ENCODE results near the gene AATK.

Gene AATK

DNA sequence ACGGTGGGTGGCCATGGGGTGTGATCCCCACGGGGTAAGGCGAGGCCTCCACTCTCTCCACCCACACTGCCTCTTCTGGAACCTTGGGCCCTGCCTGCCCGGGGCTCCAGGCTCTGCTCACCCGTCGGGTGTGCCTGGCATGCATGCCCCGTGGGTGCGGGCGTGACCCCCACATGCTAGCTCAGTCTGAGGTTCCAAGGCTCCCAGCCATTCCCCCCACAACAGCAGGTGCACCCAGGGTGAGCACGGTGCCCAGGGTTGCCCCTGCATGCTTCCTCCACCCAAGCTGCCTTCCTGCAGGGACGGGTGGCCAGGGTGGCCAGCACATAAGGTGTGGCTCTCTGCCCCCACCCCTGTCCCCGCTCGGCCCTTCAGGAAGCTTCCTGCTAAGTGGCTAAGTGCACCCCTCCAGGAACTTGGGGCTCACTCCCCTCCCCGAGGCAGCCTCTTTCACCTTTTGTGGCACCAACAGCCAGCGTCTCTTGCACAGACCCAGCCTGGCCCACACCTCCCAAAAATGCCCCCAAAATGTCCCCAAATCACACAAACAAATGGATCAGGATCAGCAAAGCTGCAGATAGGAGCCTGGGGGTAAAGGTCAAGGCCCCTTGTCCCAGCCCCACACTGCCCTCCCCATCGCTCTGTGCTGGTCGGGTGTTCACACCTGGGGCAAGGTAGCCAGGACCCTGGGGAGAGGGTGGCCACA lies 22.2 kb downstream of the AATK start:
- no peak for DNase-seq (ENCODE audit: low spot score)

DNA sequence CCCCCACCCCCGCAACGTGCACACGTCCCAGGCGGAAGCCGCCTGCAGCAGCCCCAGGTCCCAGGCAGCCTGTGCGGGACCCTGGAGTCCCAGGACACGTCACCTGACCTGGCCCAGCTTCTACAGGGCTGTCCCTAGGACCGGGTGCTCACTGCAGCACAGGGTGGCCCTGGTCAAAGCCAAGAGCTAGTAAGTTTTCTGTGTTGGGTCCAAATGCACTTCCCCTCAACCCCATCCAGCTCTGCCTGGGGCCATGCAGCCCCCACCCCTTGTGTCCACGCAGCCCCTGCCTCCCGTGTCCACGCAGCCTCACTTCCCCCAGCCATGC lies 22.9 kb downstream of the AATK start:
- no peak for DNase-seq (ENCODE audit: low spot score)

GRCh38 chr17:81142301-81143199 lies 23.5 kb downstream of the AATK start:
- peak; percentile 91 for DNase-seq (ENCODE audit: low spot score)

- no peak for DNase-seq (ENCODE audit: low spot score)
Observed at GRCh38 chr17:81140695-81141094, 25.3 kb downstream of the AATK start.

GRCh38 chr17:81140018-81140417 lies 26.0 kb downstream of the AATK start:
- no peak for DNase-seq (ENCODE audit: low spot score)

DNA sequence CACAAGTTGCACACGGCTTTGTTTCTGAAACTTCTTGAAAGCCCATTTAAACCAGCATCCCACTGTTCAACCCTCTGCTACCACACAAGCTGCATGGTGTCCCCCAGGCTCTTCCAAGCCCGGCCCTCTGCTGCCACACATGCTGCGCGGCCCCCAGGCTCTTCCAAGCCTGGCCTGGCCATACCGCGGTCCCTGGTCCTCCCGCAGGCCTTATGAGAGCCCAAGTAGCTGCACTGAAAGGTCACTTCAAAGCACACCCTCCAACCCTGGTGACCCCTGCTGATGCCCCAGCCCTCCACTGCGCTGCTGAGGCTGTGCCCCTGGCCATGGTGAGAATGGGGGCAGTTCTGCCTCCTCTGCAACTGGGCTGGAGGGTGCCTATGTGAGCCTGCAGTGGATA lies 26.6 kb downstream of the AATK start:
- no peak for DNase-seq (ENCODE audit: low spot score)

- no peak for DNase-seq (ENCODE audit: low spot score)
Observed at GRCh38 chr17:81138500-81138899, 27.5 kb downstream of the AATK start.

- no peak for DNase-seq (ENCODE audit: low spot score)
Observed at GRCh38 chr17:81138083-81138482, 27.9 kb downstream of the AATK start.

DNA sequence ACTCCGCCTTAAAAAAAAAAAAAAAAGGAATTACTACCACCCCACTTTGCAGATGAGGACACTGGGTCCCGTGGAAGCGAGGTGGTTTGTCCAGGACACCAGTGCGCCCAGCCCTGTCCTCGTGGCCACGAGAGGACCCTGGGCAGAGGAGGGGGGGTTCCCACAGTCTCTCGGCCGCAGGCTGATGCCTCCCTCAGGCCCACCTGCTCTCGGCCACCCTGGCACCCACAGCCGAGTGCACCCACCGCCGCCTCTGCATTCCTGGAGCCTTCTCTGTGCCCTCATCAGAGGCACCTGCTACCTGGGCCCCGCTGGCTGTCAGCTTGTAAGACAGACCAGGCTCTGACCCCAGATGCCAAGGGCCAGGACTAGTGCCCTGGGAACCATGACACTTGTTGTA lies 28.8 kb downstream of the AATK start:
- DNase-seq (ENCODE audit: low spot score) = no peak

GRCh38 chr17:81136366-81136765 lies 29.7 kb downstream of the AATK start:
- DNase-seq (ENCODE audit: low spot score) = no peak

GRCh38 chr17:81135505-81136278 lies 30.3 kb downstream of the AATK start:
- DNase-seq (ENCODE audit: low spot score) = no peak

GRCh38 chr17:81134064-81134781 lies 31.8 kb downstream of the AATK start:
- no peak for DNase-seq (ENCODE audit: low spot score)

GRCh38 chr17:81132770-81133723 lies 33.0 kb downstream of the AATK start:
- no peak for DNase-seq (ENCODE audit: low spot score)

DNA sequence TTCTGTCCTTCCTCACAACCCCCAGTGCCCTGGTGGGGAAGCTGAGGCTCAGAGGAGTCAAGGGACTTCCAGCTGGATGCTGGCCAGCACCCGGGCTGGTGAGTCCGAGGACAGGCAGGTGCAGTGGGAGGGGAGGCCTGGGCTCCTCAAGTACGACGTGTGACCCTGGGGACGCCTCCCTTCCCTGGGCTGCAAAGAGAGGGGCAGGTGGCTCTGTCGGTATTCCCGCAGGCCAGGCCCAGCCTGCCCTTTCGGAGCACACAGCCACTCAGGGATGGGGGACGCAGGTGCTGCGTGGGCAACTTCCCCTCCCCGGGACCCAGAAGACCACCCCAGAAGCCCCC lies 33.9 kb downstream of the AATK start:
- DNase-seq (ENCODE audit: low spot score) = no peak

- DNase-seq (ENCODE audit: low spot score) = no peak
Observed at GRCh38 chr17:81131486-81132196, 34.4 kb downstream of the AATK start.

DNA sequence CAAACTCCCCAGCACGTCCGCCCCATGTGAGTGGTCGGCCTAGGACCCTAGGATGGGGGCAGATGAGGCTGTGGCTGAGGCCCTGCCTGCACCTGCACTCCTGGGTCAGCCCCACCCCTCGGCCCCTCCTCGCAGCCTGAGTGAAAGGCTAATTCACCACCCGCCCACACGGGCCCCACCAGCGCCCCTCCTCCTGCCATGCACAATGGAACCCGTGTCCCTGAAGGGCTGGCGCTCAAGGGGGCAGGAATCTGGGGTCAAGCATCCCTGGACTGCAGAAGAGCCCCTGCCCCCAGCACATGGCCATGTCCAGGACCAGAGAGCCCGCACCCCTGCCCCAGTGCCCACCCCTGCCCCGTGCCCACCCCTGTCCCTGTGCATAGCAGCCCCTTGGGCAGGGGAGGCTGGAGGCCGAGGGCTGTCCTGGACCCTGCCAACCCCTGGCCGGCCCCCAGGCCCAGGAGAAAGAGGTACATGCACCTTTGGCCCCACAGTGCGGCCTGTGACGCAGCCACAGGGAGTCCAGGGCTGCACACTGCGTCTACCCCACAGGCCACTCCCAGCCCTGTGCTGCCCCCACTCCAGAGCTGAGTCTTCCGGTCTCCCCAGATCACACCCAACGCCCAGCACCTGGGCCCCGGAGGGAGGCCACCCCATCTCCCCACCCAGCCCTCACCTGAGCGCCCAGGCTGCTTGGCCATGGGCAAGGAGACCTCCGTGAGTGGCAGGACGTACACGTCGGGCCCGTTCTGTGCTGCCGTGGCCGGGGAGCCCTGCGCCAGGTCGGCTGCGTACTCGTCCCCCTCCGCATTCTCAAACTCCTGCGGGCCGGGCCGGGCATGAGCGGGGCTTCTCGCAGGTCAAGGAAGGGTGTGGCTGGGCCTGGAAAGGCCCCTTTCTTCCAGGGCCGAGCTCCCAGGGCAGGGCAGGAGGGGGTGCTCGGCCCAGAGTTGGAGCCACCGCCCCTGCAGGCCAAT lies 35.3 kb downstream of the AATK start:
- no peak for DNase-seq (ENCODE audit: low spot score)

DNA sequence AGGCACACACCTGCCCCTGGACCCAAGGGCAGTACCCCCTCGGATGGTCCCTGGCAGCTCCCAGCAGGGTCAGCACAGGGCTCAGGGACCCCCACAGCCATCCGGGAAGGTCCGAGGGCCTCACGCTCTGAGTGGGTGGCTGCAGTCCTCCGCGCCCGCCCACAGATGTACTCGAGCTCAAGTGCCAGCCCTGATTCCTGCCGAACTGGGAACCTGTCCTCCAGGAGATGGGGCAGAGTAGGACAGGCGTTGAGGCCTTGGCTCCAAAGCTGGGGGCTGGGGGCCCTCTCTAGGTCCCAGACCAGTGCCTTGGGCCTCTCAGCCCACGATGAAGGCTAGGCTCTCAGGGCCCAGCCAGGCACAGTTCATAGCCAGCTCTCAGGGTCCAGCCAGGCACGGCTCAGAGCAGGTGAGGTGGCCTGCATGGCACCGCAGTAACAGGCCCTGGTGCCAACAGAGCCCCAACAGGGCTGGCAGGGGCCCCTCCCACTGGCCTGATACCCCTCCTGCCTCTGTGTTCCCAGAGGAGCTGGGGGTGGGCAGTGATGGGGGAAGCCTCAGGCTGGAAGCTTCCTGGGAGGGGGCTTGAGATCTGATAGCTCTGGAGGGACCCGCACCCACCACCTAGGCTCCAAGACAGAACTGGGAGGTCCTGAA lies 36.2 kb downstream of the AATK start:
- no peak for DNase-seq (ENCODE audit: low spot score)

DNA sequence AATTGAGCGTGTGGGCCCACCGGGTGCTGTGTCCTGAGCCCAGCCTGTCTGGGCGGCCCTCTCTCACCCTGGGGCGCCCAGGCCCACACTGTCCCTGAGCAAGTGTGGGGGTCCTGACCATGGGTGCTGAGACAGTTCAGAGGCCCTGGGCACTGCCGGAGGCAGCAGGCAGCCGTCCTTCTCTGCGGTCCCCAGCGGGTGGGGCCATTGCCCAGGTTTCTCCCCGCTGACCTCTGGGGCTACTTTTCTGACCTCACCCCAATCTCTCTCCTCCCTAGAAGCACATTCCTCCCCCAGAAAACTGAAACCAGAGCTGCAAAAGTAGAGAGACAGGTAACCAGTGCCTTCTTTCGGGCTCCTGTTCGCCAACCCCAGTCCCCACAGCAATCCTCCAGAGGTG lies 36.7 kb downstream of the AATK start:
- no peak for DNase-seq (ENCODE audit: low spot score)

- no peak for DNase-seq (ENCODE audit: low spot score)
Observed at GRCh38 chr17:81128774-81129173, 37.2 kb downstream of the AATK start.

Data from hepatic stellate cell (primary cell).